Measurements from ENCODE around the gene AKAP8. TPM values are rescaled to one million over a fixed set of nuclear protein-coding genes. Genes with fewer than 3 reads are reported as not detected.

The AKAP8 gene
- total and polyA plus RNA-seq, 10 donors = 13.9 to 51.3 (median 30.6) TPM

DNA sequence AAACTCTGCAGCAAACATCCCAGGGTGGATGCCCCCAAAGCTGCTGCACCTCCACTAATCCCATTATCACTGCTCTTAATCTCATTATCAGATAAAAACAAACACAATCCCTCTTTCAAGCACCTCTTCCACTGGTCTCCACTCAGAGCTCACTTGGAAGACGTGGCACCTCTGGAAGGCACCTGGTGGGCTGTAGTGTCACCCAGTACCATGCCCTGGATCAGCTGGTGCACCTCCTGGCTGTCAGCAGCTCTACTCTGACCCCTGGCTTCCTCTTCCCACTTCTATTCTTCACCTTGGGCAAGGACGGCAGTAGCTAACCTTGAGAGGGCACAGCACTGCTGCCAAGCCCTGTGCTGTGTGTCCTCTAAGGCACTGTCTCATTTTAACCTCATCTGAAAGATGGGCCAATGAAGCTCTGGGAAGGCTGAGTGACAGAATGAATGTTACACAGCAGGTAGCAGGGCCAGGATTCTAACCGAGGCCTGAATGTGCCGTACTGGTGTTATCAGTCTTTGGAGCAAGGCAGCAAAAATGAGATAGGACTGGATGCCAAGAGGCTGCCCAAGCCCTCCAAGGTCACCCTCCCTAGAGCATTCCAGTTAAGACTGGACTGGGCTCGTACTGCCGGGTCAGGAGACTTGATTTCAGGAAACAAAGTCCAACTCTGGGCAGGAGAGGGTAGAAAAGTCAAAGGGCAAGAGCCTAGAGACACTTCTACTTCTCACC lies 54.6 kb downstream of the AKAP8 start:
- Histone ChIP-seq H3K9me3 (no peaks in the 10 kb centered on the region), H3K4me1 (peaks cover 88 to 100% (median 99%) of the 10 kb centered on the region in 6 donors), H3K4me3 (peak overlapping the region in 1 of 8 donors; percentile 12), H3K36me3 (no peaks in the 10 kb centered on the region), H3K27ac (peak overlapping the region in 7 of 8 donors; percentile 41 to 69 (median 46)), H3K27me3 (replicated peaks in 1 of 7) (no peaks in the 10 kb centered on the region)
- TF ChIP-seq, protein P1, sequence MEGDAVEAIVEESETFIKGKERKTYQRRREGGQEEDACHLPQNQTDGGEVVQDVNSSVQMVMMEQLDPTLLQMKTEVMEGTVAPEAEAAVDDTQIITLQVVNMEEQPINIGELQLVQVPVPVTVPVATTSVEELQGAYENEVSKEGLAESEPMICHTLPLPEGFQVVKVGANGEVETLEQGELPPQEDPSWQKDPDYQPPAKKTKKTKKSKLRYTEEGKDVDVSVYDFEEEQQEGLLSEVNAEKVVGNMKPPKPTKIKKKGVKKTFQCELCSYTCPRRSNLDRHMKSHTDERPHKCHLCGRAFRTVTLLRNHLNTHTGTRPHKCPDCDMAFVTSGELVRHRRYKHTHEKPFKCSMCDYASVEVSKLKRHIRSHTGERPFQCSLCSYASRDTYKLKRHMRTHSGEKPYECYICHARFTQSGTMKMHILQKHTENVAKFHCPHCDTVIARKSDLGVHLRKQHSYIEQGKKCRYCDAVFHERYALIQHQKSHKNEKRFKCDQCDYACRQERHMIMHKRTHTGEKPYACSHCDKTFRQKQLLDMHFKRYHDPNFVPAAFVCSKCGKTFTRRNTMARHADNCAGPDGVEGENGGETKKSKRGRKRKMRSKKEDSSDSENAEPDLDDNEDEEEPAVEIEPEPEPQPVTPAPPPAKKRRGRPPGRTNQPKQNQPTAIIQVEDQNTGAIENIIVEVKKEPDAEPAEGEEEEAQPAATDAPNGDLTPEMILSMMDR (IDR thresholded peaks at IDR 0.05 in 8 of 11, conservative IDR thresholded peaks at IDR 0.05 in 3 of 11) = peak in 3 of 11 experiments; percentile 13 to 28 (median 25)
- TF ChIP-seq POLR2A (IDR thresholded peaks at IDR 0.05) (no peak), POLR2AphosphoS5 (IDR thresholded peaks at IDR 0.05) (peak in 2 of 3 donors; percentile 48 to 52)
- 45 to 59% (median 51%) methylated on average over 6 of the region's 6 CpGs for whole genome bisulfite sequencing, 5 donors
- intact Hi-C loops (cut with DNase I; ENCODE audit: low total_unique reads) = loop anchor here (10.0 kb wide), 1 partner anchor 60 kb away; no protein-coding TSS in a partner anchor
- DNase-seq = peak; percentile 64

DNA sequence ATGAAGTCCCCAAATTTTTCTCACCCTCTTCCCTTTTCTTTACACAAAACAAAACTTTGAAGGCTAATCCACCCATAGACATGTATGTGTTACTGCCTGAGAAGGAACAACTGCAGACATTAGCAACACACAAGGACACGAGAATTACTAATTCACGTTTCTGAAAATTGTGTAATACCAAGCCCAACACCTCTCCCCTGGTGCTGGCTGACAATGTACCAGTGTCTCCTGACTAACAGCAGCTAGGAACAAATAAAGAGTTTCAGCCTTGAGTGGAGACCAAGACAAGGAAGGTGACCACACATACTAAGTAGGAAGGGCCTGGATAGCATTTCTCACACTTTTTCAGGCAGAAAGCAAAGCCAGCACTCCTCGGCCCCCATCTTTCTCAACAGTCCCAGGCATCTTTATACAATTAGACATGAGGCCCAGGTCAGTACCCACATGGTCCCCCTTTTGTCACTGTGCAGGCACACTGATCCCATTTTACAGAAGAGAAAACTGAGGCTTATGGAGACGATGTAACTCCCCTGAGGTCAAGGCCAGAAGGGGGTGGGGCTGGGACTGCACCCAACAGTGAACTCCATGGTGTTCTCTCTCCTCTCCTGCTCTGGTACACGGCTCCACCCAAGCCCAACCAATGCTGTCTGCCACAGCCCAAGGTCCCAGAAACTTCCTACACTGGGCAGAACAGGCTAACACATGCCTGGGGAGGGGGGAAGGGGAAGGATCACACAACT lies 55.9 kb downstream of the AKAP8 start:
- H3K27ac ChIP-seq = peak overlapping the region in 7 of 8 donors; percentile 44 to 69 (median 49)
- no peaks in the 10 kb centered on the region for H3K36me3 ChIP-seq
- H3K4me3 ChIP-seq = peak overlapping the region in 1 of 8 donors; percentile 12
- no peaks in the 10 kb centered on the region for H3K27me3 ChIP-seq (replicated peaks in 1 of 7)
- DNase-seq = peak; percentile 78
- no peaks in the 10 kb centered on the region for H3K9me3 ChIP-seq
- H3K4me1 ChIP-seq = peaks cover 88 to 100% (median 99%) of the 10 kb centered on the region in 6 donors
- 24 to 39% (median 31%) methylated on average over 5 of the region's 5 CpGs for WGBS, 5 donors
- TF ChIP-seq POLR2AphosphoS5 (IDR thresholded peaks at IDR 0.05) = peak in 1 of 3 donors; percentile 38
- TF ChIP-seq, protein P1 (IDR thresholded peaks at IDR 0.05 in 8 of 11, conservative IDR thresholded peaks at IDR 0.05 in 3 of 11) = no peak
- intact Hi-C loops (cut with DNase I; ENCODE audit: low total_unique reads) = loop anchor here (10.0 kb wide), 1 partner anchor 59 kb away; no protein-coding TSS in a partner anchor

DNA sequence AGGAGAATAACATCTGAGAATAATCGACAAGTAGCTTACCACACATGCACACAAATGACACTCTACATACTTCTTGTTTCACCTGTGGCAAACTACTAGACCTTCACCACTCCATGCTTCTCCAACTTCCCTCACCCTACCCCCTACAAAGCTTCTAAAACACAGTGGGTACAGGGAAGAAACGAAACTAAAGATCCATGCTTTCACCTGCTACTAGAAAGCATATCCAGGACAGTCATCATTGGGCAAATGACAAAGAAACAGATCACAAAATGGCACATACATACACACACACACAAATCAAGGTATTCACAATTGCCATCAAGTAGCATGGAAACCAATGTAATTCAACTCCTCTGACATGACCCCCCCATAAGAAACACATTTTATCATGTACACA lies 57.8 kb downstream of the AKAP8 start:
- no peaks in the 10 kb centered on the region for H3K36me3 ChIP-seq
- WGBS, 5 donors = 35 to 65% (median 59%) methylated on average over 2 of the region's 2 CpGs
- H3K27ac ChIP-seq = peak overlapping the region in 6 of 8 donors; percentile 9 to 63 (median 45)
- DNase-seq = no peak
- TF ChIP-seq POLR2AphosphoS5 (IDR thresholded peaks at IDR 0.05) (no peak), POLR2A (IDR thresholded peaks at IDR 0.05) (no peak)
- TF ChIP-seq, protein P1 (IDR thresholded peaks at IDR 0.05 in 8 of 11, conservative IDR thresholded peaks at IDR 0.05 in 3 of 11) = no peak
- no peaks in the 10 kb centered on the region for H3K27me3 ChIP-seq (replicated peaks in 1 of 7)
- peaks cover 86 to 100% (median 99%) of the 10 kb centered on the region in 6 donors for H3K4me1 ChIP-seq
- peak overlapping the region in 1 of 8 donors; percentile 4 for H3K4me3 ChIP-seq
- H3K9me3 ChIP-seq = no peaks in the 10 kb centered on the region
- intact Hi-C loops (cut with DNase I; ENCODE audit: low total_unique reads) = loop anchor here (10.0 kb wide), 1 partner anchor 57 kb away; no protein-coding TSS in a partner anchor

Data from spleen (tissue), 11 donors.